ENCODE measurements around the gene RIC1.
"Not testable (repeated sequence)": the region's sequence is repeated elsewhere in the genome, so short reads cannot be mapped to it uniquely, and the experiment has no call there.

Gene RIC1

GRCh38 chr9:5786370-5787127, 157.6 kb downstream of the RIC1 start:
- DNase-seq: no peak

- DNase-seq: no peak
These were observed 158.3 kb downstream of the RIC1 start for GRCh38 chr9:5787220-5787619.

GRCh38 chr9:5787759-5788302, 158.9 kb downstream of the RIC1 start:
- no peak for DNase-seq

- no peak for DNase-seq
These were observed 160.6 kb downstream of the RIC1 start for GRCh38 chr9:5789489-5789888.

GRCh38 chr9:5790923-5791322, 162.0 kb downstream of the RIC1 start:
- DNase-seq: no peak

- DNase-seq: no peak
These were observed 163.0 kb downstream of the RIC1 start for GRCh38 chr9:5791870-5792269.

GRCh38 chr9:5793812-5794211, 164.9 kb downstream of the RIC1 start:
- DNase-seq: no peak

GRCh38 chr9:5796298-5796697, 167.4 kb downstream of the RIC1 start:
- DNase-seq: no peak

- DNase-seq: no peak
These were observed 169.7 kb downstream of the RIC1 start for GRCh38 chr9:5798581-5798980.

- peak; percentile 39 for DNase-seq
These were observed 170.4 kb downstream of the RIC1 start for GRCh38 chr9:5799314-5799713.

- not testable (repeated sequence) for DNase-seq
These were observed 171.5 kb downstream of the RIC1 start for GRCh38 chr9:5800378-5800777.

- no peak for DNase-seq
These were observed 172.2 kb downstream of the RIC1 start for GRCh38 chr9:5800969-5801738.

- peak; percentile 12 for DNase-seq
These were observed 172.8 kb downstream of the RIC1 start for GRCh38 chr9:5801739-5802113.

- no peak for DNase-seq
These were observed 176.6 kb downstream of the RIC1 start for GRCh38 chr9:5805478-5805877.

- DNase-seq: no peak
These were observed 182.8 kb downstream of the RIC1 start for GRCh38 chr9:5811751-5812150.

- DNase-seq: no peak
These were observed 184.9 kb downstream of the RIC1 start for GRCh38 chr9:5813824-5814223.

- no peak for DNase-seq
These were observed 186.6 kb downstream of the RIC1 start for GRCh38 chr9:5815461-5815860.

- DNase-seq: peak; percentile 49
These were observed 189.0 kb downstream of the RIC1 start for GRCh38 chr9:5817862-5818261.

GRCh38 chr9:5818424-5819142, 189.7 kb downstream of the RIC1 start:
- no peak for DNase-seq

GRCh38 chr9:5819174-5819573, 190.3 kb downstream of the RIC1 start:
- no peak for DNase-seq

GRCh38 chr9:5820425-5820824, 191.5 kb downstream of the RIC1 start:
- no peak for DNase-seq

- DNase-seq: no peak
These were observed 196.3 kb downstream of the RIC1 start for GRCh38 chr9:5825223-5825622.

Measured in fibroblast of skin of scalp (primary cell).